CD4-positive, alpha-beta T cell treated with Interleukin-12 subunit alpha and Interleukin-12 subunit beta, for 1 hour (primary cell): ENCODE measurements around the gene DMAC1.

ENCODE experiments used
- DNase-seq: peaks from one replicate; pipeline ENCODE4 v3.0.0-alpha.2; 2020

Gene DMAC1, protein sequence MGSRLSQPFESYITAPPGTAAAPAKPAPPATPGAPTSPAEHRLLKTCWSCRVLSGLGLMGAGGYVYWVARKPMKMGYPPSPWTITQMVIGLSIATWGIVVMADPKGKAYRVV

DNA sequence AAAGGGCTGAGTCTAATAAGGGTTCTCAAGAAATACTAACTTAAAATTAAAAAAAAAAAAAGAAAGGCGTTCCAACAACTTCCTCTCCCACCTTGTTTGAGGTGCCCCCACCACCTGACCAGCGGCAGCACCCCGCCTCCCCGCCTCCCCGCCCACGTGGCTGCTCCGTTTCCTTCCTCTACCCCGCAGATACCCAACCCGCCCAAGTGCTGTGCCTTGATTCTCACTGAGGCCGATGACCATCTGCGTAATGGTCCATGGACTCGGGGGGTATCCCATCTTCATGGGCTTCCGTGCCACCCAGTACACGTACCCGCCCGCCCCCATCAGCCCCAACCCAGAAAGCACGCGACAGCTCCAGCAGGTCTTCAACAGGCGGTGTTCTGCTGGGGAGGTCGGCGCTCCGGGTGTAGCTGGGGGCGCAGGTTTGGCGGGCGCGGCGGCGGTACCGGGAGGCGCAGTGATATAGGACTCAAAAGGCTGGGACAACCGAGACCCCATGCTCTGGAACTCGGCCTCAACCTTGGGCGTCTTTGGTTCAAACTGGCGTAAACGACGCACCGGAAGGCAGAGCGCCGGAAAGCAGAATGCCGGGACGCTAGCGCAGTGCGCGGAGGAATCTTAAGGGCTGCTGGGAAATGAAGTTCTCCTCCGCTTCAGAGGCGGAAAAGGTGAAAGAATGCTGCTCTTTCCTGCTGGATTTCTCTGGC, at the start of gene DMAC1:
DMAC1 (minus strand) TSS at position 545 of the 710 bp plus-strand sequence; CDS start at position 501, 44 bp downstream.
- DNase-seq, result peak; percentile 81

DNA sequence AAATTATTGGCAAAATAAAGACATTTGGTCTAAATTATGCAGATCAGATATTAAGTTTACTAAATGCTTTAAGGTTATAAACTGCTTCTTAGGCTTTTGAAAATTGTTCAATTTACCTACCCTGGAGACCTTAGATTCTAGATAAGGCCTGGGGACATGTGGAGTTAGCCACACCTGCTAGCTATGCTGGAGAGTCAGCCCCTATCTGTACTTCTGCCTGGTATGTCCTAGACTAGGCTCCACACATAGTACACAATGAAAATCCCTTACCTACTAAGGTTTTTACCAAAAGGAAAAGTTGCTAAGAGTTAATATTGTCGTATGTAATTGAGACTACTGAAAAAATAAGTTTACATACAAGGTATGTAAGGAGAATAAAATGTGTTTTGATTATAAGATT, 49.8 kb upstream of the DMAC1 start:
- DNase-seq, result no peak

DNA sequence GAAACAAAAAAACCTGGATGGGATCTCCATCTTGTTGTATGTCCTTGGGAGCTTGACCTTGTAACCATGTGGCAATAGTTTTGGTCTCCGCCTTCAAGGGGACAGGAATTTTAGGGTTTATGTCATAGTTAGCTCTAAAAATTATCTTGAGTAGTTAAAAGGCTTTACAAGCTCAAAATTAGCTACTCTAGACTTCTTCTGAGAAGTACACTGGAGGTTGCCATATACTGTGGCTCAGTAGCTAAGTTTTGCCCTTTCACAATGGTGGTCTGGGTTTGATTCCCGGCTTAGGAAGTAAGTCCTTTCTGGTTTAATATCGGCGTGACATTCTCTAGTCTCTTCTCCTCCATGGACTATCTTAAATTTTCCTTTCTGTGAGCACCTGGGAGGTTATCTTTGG, 48.9 kb upstream of the DMAC1 start:
- DNase-seq, result no peak

DNA sequence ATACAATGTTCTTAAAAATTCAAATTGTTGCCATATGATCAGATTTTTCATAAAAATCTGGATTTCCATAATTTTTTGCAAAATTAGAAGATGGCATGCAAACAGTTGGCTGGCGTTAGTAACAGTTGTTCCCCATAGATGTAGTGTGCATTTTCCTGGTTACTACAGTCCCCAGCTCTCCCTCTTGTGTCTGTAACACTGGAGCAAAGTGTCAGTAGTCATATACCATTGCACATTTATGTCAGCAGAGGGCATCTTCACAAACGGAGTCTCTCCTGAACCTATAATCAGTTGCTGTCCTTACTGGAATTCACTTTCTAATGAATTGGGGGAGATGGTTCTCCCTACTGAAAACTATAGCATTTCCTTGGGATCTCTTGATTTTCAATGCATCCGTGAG, 44.7 kb upstream of the DMAC1 start:
- DNase-seq, result peak; percentile 40

DNA sequence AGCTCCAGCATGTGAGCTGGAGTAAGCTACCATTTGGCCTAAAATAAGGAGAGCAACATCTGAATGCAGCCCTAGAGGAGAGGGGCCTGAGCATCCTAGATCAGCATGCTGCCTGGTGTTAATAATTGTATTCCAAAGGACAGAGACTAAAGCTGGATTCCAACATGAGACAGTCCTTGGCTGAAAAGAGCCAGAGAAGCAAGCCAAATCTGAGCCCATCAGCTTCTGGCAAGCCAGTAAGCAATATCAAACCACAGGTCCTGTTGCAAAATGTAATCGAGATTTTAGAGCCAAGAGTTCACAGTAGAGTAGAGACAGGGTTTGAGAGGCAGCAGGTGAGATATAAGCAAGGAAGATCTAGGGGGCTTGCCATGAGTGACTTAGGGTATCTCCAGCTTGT, 42.3 kb upstream of the DMAC1 start:
- DNase-seq, result no peak

DNA sequence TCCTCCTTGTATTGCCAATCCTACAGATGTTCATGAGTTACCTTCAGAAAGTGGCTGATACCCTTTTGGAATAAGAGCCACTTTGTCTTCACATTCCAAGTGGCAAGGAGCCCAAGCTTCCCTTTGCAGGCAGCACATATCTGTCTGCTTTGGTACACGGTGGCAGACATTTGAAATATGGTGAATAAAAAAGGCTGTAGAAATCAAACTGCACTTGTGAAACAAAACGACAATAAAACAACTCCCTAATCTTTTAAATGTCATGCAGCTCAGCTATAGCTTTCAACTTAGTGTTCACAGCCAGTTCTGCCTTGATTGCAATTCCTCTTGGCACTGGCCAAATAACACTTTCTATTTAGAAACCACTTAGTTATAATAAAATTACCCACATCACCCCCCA, 35.0 kb upstream of the DMAC1 start:
- DNase-seq, result no peak

DNA sequence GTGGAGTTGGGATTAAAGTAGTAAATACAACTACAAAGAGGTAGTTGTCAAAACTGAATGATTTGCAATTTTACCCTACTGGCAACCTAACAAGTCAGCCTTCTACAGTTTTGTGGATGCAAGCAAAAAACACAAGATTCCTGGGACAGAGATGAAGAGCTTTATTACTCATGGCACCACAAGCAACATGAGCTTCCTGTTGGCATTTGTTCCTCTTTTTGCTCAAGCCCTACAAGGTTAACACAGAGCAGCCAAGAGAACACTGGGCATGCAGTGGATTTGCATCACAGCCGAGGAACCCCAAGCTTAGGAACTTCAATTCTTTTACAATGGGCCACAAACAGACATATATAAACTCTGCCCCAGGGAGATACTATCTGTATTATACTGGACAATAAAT, 28.8 kb upstream of the DMAC1 start:
- DNase-seq, result no peak

DNA sequence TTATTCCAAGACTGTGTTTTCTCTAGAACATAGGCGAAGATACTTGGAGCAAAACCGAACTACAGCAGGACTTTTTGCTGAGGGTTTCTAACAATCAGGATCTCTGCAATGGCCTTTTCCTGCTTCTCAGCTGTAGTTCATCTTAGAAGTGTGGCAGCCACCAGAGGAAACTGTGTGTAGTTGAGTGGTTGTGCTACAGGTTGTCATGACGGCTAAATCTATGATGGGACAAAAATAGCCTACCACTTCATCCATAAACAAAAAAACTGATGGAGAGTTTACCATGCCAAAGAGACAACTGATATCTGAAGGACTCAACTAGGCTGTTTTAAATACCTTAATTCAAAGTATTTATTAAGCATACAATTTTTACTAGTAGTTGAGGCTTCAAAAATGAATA, 28.2 kb upstream of the DMAC1 start:
- no peak for DNase-seq

DNA sequence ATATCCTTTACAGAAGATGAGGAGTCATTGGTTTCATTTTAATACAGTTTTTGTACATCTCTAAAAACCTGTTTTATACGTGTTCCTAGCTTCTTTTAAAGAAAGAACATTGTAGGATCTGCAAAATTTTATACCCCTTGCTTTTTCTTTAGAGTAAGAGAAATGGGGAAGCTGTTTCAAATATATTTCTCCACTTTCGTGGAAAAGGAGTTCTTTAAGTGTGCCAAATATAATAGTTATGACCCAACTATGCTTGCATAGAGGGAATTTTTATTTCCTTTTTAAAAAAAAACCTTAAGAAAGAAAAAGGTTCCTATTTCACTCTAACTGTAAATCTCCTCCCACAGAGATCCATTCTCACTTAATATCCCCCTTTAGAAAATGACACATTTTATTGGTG, 27.5 kb upstream of the DMAC1 start:
- no peak for DNase-seq

DNA sequence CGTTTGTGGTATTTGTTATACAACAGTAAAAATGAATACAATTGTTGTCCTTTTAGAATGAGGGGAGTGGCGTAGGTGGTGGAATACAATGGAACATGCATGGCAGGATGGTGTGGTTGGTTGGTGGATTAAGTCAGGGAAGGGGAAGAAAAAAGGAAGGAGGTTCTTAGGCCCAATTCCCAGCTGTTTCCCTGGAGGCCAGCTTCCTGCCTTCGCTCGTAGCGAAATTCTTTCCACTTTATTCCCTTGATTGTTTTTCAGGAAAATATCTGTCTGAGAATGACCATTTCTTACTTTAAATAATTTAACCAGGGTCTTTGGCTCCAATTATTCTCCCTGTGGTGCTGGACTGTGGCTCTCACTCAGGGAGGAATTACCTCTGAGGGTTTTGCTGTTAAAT, 24.1 kb upstream of the DMAC1 start:
- no peak for DNase-seq

DNA sequence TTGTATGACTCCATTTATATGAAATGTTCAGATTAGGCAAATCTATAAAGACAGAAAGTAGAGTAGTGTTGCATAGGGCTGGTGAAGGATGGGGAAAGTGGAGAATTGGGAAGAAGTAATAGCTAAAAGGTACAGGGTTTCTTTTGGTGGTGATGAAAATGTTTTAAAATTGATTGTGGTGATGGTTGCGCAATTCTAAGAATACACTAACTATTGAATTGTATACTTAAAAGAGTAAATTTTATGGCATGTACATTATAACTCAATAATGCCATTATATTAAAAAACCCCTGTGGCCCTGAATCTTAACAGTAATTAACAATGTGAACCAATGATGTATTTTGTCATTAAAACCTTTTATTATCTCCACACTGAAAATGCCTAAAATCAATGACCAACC, 20.4 kb upstream of the DMAC1 start:
- no peak for DNase-seq

DNA sequence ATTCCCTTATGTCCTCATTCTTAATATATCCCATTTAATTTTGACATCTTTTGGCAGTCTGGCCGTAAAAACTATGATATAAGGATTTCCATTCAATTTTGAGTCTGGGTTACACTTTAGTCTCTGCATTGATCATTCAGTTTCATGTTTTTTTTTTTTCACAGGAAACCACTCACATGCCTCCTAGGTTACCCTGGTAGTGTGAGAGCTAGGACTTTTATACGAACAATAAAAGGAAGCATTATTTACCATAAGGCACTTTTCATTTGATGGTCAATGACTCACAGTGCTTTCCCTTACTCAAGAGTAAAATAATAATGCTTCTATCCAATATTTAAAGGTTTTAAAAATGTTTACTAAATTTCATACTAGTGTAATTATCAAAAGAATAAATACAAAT, 16.4 kb upstream of the DMAC1 start:
- no peak for DNase-seq

DNA sequence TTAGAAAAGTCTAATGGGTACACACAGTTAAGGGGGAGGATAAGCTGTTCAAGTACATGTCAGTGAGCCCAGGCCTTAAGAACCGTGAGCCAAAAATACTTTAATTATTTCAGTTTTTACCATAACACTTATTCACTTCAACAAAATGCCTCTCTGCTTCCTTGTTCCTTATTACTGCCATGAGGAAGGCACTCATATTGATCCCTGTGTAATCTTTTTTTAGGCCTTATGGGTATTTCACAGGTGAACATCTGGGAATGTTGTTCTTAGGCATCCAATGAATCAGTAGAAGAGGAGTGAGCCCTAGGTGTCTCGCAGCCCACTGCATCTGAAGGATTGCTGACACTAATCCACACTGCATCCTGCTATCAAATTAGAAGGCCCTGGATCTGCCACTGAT, 13.5 kb upstream of the DMAC1 start:
- DNase-seq, result no peak

DNA sequence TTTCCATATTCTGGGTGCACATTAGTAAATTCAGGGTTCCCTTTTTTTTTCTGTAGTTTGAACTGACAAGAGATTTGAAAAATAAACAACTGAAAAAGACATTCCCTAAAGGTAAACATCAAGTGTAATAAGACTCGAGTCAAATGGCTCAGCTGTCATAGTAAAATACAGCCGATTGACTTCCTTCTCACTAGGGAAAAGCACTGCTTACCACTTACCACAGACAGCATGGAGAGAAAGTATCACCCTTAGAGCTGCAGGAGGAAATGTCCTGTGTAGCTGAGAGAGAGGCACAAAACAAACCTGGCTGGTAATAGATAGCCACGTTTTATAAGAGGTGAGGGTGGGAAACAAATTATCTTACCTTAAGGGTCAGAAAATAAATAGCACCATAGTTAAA, 12.1 kb upstream of the DMAC1 start:
- no peak for DNase-seq

DNA sequence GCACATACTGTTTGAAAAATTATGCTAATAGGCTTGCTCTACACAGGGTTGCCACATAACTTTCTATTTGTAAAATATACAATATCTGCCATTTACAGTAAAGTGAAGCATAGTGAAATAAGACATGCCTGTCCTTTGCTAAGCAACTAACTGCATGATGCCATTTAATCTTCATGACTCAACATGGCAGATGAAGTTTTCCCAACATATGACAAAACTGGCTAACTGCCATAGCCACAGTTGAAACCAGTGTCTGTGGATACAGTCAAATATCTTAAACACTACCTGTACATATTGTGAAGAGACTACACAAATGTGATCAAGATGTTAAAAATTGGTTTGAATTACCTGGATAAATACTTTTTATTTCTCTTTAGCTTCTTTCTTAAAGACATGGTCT, 3.1 kb upstream of the DMAC1 start:
- DNase-seq, result no peak

DNA sequence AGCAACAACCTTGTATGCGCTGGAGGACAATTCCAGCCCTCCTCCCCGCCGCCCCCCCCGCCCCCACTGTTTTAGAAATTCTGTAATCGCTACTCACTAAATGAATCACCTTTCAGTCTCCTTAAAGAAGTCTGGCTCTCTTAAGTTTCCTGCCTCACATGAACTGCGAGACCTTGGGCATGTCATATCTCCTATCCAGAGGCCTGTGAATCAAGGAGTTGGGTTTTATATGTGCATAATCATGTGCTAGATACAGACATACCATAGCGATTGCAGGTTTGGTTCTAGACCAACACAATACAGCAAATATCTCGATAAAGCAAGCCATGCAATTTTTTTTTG, 337 bp upstream of the DMAC1 start:
- DNase-seq, result no peak

DNA sequence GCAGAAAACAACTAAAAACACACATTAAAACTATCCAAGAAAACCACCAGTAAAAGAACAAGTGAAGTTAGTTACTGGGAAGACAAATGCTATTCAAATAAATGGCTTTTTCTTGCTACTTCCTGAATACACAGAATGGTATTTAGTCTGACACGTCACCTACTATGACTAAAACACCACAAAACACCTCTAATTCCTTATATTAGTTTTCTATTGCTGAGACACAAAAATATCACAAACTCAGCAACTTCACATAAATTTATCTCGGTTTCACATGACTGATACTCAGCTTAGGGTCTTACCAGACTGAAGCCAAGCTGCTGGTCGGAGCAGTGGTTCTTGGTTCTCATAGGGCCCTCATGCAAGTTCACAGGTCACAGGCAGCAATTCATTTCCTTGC, 5.4 kb downstream of the DMAC1 start:
- DNase-seq, result no peak

DNA sequence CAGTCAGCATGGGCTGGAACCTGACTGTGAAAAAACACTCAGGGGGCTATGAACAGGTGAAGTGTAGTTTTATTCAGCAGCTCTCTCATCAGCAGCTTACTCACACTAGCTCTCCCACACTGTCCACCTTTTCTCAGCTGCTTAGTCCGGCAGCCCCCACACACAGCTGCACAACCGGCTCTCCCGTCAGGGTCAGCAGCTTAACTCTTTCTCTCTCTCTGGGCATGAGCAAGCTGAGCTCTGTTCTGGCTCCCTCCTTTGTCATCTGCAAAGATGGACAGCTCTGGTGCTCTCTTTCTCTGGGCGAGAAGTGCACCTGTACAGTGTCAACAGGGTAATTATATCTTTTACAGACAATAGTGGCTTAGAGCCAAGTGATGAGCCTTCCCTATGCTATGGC, 8.2 kb downstream of the DMAC1 start:
- DNase-seq, result no peak

DNA sequence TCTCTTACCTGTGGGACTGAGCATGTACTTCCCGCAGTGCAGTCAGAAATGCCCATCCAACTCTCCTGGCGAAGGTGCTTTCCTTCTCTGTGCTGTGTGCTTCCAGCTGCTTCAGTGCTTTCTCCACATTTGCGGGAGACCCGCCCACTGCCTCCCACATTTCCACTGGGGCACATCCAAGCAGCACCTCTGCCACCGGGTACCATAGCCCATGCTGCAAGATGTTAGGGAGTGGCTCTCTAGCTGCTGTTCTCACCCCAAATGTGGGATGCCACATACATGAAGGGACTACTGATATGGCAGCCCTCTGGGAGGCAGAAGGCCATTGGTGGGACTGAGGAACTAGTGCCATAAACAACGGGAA, 8.8 kb downstream of the DMAC1 start:
- DNase-seq, result no peak

DNA sequence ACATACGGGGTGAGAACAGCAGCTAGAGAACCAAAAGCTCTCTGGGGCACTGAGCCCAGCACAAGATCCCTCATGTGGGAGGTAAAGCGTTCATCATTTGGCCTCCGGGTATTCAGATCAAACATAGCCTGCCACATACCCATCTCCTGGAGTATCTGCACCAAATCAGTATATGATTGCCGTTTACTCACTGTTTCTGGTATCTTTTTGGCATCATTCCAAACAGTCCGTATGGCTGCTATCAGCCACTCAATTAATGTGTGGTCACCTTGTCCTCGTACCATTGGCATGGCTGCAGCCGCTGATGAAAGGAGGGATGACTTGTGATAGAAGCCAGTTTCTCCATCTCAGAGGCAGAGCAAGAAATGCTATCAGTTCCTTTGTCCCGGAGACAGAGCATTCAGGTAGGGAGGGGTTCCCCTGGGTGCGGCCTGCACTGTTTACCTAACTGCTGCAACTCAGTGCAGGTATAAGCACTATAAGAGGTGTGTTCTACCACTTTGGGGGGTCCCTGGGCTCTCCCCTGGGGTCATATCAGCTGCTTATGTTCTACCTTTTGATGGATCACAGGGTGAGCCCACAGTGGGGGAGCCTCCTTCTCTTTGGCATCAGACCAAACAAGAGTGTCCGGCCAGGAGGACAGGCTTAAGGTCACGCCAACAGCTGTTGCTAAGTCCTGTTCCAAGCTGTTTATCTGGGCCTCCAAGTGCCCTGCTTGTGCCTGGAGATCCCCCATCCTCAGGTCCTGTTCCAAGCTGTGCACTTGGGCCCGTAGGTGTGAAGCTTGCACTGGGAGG, 9.4 kb downstream of the DMAC1 start:
- DNase-seq, result no peak

DNA sequence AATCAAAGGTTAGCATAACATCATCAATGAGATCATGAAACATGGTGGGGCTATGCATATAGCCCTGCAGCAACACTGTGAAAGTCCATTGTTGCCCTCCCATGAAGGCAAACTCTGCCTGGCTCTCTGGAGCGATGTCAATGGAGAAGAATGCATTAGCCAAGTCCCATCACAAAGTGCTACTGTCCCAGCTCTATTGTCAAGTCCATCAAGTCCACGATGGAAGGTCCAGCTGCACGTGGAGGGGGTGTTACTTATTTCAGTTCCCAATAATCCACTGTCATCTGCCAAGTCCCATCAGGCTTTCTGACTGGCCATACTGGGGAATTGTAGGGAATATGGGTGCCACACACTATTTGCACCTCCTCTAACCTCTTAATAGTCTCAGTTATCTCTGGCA, 10.8 kb downstream of the DMAC1 start:
- DNase-seq, result no peak

DNA sequence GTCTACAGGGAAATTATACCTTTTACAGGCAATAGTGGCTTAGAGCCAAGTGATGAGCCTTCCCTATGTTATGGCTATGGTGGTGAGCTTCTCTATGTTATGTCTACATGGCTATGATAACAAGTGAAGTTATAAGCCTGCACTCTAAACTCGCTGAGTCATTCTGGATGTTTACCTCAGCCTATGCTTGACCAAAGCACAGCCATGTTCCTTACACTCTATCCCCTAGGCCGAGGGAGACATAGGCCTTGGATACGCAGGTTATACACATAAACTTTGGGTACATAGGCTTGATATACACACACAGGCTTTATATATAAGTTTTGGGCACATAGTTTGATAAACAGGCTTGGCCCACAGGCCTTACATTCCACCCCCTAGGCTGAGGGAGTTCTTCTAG, 13.8 kb downstream of the DMAC1 start:
- no peak for DNase-seq

DNA sequence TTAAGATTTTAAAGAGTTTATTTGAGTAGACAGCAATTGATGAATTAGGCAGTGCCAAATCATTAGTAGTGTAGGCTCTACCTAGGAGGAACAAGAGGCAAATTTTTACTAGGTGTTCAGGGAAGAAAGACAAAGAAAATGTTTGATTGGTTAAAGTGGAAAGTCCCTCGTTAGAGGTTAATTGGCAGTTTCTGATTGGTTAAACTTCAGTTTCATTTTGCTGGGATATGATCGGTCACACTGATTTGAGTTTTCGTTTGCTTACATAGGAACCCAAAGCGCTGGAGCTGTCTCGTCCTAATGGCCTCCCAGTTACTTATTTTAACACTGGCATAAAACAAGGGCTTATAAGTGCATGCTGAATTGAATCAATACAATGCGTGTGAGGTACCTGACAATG, 15.1 kb downstream of the DMAC1 start:
- DNase-seq, result peak; percentile 27

DNA sequence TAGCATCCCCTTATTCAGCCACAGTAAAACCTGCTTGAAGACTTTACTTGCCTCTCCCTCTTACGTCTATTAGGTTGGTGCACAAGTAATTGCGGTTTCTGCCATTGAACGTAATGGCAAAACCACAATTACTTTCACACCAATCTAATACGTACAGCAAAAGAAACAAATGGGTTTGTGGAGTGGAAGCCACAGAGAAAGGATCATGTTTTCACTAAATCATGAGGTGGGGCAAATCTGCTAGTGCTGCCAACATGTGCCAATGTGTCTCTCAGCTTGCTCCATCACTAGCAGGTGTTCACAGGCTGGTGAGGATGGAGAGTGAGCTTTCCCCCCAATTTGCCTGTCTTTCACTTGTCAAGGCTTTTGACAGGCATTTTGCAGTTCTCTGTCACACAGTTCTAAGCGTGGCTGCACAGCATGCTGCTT, 15.9 kb downstream of the DMAC1 start:
- DNase-seq, result no peak
